SK-N-SH treated with all-trans-retinoic acid at 6 μM for 48 hours (cell line): Measurements from ENCODE around the gene CELSR2.

ENCODE experiments used
- ARNTL ChIP-seq: fragments of 450-650 bp; formaldehyde crosslinking; IDR thresholded peaks from 2 replicates; pipeline ENCODE4 v1.5.0; 2020; ENCODE audit warnings: low read depth, mild to moderate bottlenecking, moderate library complexity, borderline replicate concordance
- CSDC2 ChIP-seq: fragments of 250-450 bp; sonication (Bioruptor Pico); IDR thresholded peaks from 2 replicates; pipeline ENCODE4 v1.5.0; 2020; ENCODE audit warnings: mild to moderate bottlenecking, moderate library complexity
- RARB ChIP-seq: fragments of 250-450 bp; sonication (Bioruptor Pico); IDR thresholded peaks from 2 replicates; pipeline ENCODE4 v1.8.0; 2021; ENCODE audit warnings: mild to moderate bottlenecking, moderate library complexity
- ZFP3 ChIP-seq: fragments of 250-450 bp; sonication (Bioruptor Pico); IDR thresholded peaks from 2 replicates; pipeline ENCODE4 v1.5.0; 2020; ENCODE audit warnings: mild to moderate bottlenecking, moderate library complexity
- ZFP30 ChIP-seq: fragments of 450-650 bp; formaldehyde crosslinking; IDR thresholded peaks from 2 replicates; pipeline ENCODE4 v1.5.0; 2022; ENCODE audit warnings: mild to moderate bottlenecking, moderate library complexity
- ZNF8 ChIP-seq: fragments of 450-650 bp; formaldehyde crosslinking; IDR thresholded peaks from 2 replicates; pipeline ENCODE4 v1.5.0; 2020; ENCODE audit warnings: mild to moderate bottlenecking, moderate library complexity
- TF ChIP-seq, protein P1 (sequence below): fragments of 250-450 bp; sonication (Bioruptor Pico); IDR thresholded peaks from 2 replicates; pipeline ENCODE4 v1.8.0; 2020; ENCODE audit warnings: mild to moderate bottlenecking, moderate library complexity, borderline replicate concordance
- TF ChIP-seq, protein P2 (sequence below): fragments of 250-450 bp; sonication (Bioruptor Pico); IDR thresholded peaks from 2 replicates; pipeline ENCODE4 v1.5.1; 2021; ENCODE audit warnings: mild to moderate bottlenecking, moderate library complexity

DNA sequence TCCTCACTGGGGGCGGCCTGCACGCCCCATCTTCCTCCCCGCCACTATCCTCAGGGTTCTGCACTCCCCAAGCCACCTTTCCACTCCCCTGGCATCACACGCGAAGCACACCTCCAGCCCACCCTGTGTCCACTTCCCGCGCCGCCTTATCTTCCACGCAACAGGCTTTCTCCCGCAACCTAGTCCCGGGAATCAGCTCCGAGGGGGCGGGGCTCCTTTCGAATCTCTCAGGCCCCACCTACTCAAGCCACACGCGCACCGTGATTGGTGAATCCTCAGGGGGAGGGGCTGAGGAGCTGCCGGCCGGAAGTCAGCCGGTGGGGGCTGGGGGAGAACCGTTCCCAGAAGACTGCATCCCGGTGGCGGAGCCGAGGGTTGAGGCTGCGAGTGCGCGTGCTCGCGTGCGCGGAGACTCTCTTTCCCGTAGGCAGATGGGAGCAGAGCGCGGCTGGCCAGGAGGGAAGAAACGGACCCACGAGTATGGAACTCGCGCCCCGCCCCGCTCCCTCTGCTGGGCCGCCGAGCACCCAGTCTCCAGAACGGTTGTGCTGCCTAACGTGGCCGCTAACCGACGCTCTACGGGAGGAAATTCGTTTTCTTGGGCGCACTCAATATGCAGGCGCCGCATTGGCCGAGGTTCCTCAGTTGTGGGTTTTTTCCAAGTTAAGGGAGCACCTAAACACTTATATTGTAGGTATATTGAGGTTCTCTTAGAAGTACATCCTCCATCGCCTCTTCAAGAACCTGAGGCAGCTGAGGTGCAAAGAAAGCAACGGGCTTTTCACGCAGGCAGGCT, 33.8 kb downstream of the CELSR2 start, which contains the start of gene PSRC1:
- TF ChIP-seq RARB (CRISPR knock-in tag) (no peak), ZFP3 (no peak), ZNF8 (CRISPR knock-in tag) (no peak), ARNTL (no peak), ZFP30 (no peak), CSDC2 (no peak)
- TF ChIP-seq, protein P1, sequence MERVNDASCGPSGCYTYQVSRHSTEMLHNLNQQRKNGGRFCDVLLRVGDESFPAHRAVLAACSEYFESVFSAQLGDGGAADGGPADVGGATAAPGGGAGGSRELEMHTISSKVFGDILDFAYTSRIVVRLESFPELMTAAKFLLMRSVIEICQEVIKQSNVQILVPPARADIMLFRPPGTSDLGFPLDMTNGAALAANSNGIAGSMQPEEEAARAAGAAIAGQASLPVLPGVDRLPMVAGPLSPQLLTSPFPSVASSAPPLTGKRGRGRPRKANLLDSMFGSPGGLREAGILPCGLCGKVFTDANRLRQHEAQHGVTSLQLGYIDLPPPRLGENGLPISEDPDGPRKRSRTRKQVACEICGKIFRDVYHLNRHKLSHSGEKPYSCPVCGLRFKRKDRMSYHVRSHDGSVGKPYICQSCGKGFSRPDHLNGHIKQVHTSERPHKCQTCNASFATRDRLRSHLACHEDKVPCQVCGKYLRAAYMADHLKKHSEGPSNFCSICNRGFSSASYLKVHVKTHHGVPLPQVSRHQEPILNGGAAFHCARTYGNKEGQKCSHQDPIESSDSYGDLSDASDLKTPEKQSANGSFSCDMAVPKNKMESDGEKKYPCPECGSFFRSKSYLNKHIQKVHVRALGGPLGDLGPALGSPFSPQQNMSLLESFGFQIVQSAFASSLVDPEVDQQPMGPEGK (CRISPR knock-in tag) = peak; percentile 83; the same call in 1 of the 2 replicates
- TF ChIP-seq, protein P2, sequence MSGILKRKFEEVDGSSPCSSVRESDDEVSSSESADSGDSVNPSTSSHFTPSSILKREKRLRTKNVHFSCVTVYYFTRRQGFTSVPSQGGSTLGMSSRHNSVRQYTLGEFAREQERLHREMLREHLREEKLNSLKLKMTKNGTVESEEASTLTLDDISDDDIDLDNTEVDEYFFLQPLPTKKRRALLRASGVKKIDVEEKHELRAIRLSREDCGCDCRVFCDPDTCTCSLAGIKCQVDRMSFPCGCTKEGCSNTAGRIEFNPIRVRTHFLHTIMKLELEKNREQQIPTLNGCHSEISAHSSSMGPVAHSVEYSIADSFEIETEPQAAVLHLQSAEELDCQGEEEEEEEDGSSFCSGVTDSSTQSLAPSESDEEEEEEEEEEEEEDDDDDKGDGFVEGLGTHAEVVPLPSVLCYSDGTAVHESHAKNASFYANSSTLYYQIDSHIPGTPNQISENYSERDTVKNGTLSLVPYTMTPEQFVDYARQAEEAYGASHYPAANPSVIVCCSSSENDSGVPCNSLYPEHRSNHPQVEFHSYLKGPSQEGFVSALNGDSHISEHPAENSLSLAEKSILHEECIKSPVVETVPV (CRISPR knock-in tag) = no peak
